Camera-type eye (tissue), 1 donor: ENCODE results near the gene TMEM218. TPM values are rescaled to one million over a fixed set of nuclear protein-coding genes. Genes with fewer than 3 reads are reported as not detected.

Source experiments
- total RNA-seq: library from RNA; depleted of rRNA; stranded (reverse); fragments of >200 nt; gene quantifications from one replicate; pipeline ENCODE4 v1.2.3, GENCODE V29; 2014

Gene TMEM218
- 46.2 TPM for total RNA-seq

GRCh38 chr11:125111343-125112207, at the start of gene TMEM218:
TSS of gene TMEM218 (minus strand) at chr11:125111626. CDS start at chr11:125102241, 9,385 bp downstream.

GRCh38 chr11:125062931-125063428, 48.4 kb downstream of the TMEM218 start, which contains the start of gene SLC37A2:
TSS of gene SLC37A2 (plus strand) at chr11:125063305. CDS start at chr11:125063368, 63 bp downstream.

Other genes starting within 250 kb of the TMEM218 start
- gene ROBO3, start 246.2 kb downstream of the TMEM218 start, total RNA-seq, result 17.6 TPM
- gene ROBO4, start 213.8 kb downstream of the TMEM218 start, total RNA-seq, result 17.7 TPM
- gene HEPN1, start 192.4 kb downstream of the TMEM218 start, total RNA-seq, result not detected
- 1.1 TPM for gene HEPACAM, start 175.6 kb downstream of the TMEM218 start, total RNA-seq
- 5.2 TPM for gene CCDC15, start 157.4 kb downstream of the TMEM218 start, total RNA-seq
- 2.5 TPM for gene SLC37A2, start 48.3 kb downstream of the TMEM218 start, total RNA-seq
- 9.7 TPM for gene PKNOX2, start 53.1 kb upstream of the TMEM218 start, total RNA-seq